CD14-positive monocyte (primary cell): ENCODE data around the gene CRB2. TPM values are rescaled to one million over a fixed set of nuclear protein-coding genes. Genes with fewer than 3 reads are reported as not detected.
A peak's percentile ranks its signal among the peaks of the same experiment; 100 is the strongest.

ENCODE experiments used
- DNase-seq, 3 donors: peaks; one replicate each; pipeline ENCODE4 v3.0.0-alpha.2; 2011 to 2022
- H2AFZ ChIP-seq: 2 replicates; pipeline ENCODE4 v1.6.0; 2012; ENCODE audit warnings: mild to moderate bottlenecking, low read depth, low read length, inconsistent platforms; ENCODE audit not compliant: insufficient read depth, poor library complexity, severe bottlenecking
- H3K27ac ChIP-seq, 2 donors: 1 replicate in 1 of 2; 2 replicates in 1 of 2; pipeline ENCODE4 v1.5.1; 2012 to 2013; ENCODE audit warnings: low read length in 2 of 2, control low read depth in 1 of 2, inconsistent platforms in 1 of 2, low read depth in 1 of 2, mild to moderate bottlenecking in 1 of 2
- H3K27me3 ChIP-seq, 2 donors: one replicate each; pipeline versions ENCODE4 v1.6.0 to v1.6.1; 2011 to 2013; ENCODE audit warnings: low read length in 2 of 2; ENCODE audit not compliant: control insufficient read depth in 2 of 2, insufficient read depth in 2 of 2
- H3K36me3 ChIP-seq, 2 donors: replicated peaks in 1 of 2; 1 replicate in 1 of 2; 2 replicates in 1 of 2; pipeline versions ENCODE4 v1.5.1 to v1.6.1; 2012 to 2013; ENCODE audit warnings: low read length in 2 of 2, control low read depth in 1 of 2, inconsistent platforms in 1 of 2, mild to moderate bottlenecking in 1 of 2; ENCODE audit not compliant: insufficient read depth in 2 of 2, control insufficient read depth in 1 of 2
- H3K4me1 ChIP-seq, 2 donors: 1 replicate in 1 of 2; 2 replicates in 1 of 2; pipeline versions ENCODE4 v1.5.1 to v1.6.1; 2012 to 2013; ENCODE audit warnings: low read length in 2 of 2, control low read depth in 1 of 2, inconsistent platforms in 1 of 2, mild to moderate bottlenecking in 1 of 2, moderate library complexity in 1 of 2; ENCODE audit not compliant: insufficient read depth in 2 of 2, control insufficient read depth in 1 of 2
- H3K4me2 ChIP-seq: replicated peaks from 2 replicates; pipeline ENCODE3; 2012; ENCODE audit warnings: low read length, moderate library complexity, mild to moderate bottlenecking; ENCODE audit not compliant: poor library complexity, severe bottlenecking; ENCODE audit errors: extremely low read depth
- H3K4me3 ChIP-seq, 3 experiments: fragments of 200-600 bp in 1 of 3; sonication (generic) in 1 of 3; replicated peaks in 1 of 3; 1 replicate in 2 of 3; 2 replicates in 1 of 3; pipeline ENCODE4 v1.5.1; 2011 to 2013; ENCODE audit warnings: low read length in 3 of 3, mild to moderate bottlenecking in 3 of 3, control low read depth in 2 of 3, low read depth in 2 of 3, inconsistent platforms in 1 of 3, moderate library complexity in 1 of 3
- H3K79me2 ChIP-seq: 2 replicates; pipeline ENCODE4 v1.6.0; 2012; ENCODE audit warnings: mild to moderate bottlenecking, control low read depth, inconsistent platforms, low read length, moderate library complexity; ENCODE audit not compliant: insufficient read depth
- H3K9ac ChIP-seq: 2 replicates; pipeline ENCODE4 v1.6.0; 2017; ENCODE audit warnings: low read length, mild to moderate bottlenecking; ENCODE audit not compliant: insufficient read depth, poor library complexity, severe bottlenecking
- H3K9me3 ChIP-seq, 2 donors: replicated peaks in 1 of 2; 1 replicate in 1 of 2; 2 replicates in 1 of 2; pipeline versions ENCODE4 v1.5.1 to v1.6.1; 2012 to 2013; ENCODE audit warnings: low read length in 2 of 2, control low read depth in 1 of 2; ENCODE audit not compliant: control insufficient read depth in 1 of 2, insufficient read depth in 1 of 2
- H4K20me1 ChIP-seq: 2 replicates; pipeline ENCODE4 v1.6.0; 2012; ENCODE audit warnings: mild to moderate bottlenecking, low read length, control low read depth, moderate library complexity; ENCODE audit not compliant: insufficient read depth
- H3K27ac Mint-ChIP-seq, 7 donors: one replicate each; pipeline ENCODE4 v1.8.0; 2020; ENCODE audit warnings: mild to moderate bottlenecking in 7 of 7, mixed read lengths in 7 of 7, moderate library complexity in 6 of 7, inconsistent platforms in 2 of 7
- H3K27me3 Mint-ChIP-seq, 3 donors: one replicate each; pipeline ENCODE4 v1.8.0; 2021 to 2022; ENCODE audit warnings: low read depth in 3 of 3, mild to moderate bottlenecking in 3 of 3, mixed read lengths in 3 of 3, moderate library complexity in 3 of 3, inconsistent platforms in 1 of 3
- H3K36me3 Mint-ChIP-seq, 2 donors: one replicate each; pipeline ENCODE4 v1.8.0; 2020; ENCODE audit warnings: mixed read lengths in 2 of 2, inconsistent platforms in 1 of 2, mild to moderate bottlenecking in 1 of 2
- H3K4me1 Mint-ChIP-seq: one replicate; pipeline ENCODE4 v1.8.0; 2020; ENCODE audit warnings: mild to moderate bottlenecking, mixed read lengths
- H3K4me3 Mint-ChIP-seq, 2 donors: one replicate each; pipeline ENCODE4 v1.8.0; 2020; ENCODE audit warnings: mild to moderate bottlenecking in 2 of 2, mixed read lengths in 2 of 2, moderate library complexity in 1 of 2
- H3K9me3 Mint-ChIP-seq, 7 donors: one replicate each; pipeline ENCODE4 v1.8.0; 2020 to 2022; ENCODE audit warnings: mixed read lengths in 7 of 7, mild to moderate bottlenecking in 6 of 7, moderate library complexity in 6 of 7, inconsistent platforms in 2 of 7
- CTCF ChIP-seq: fragments of 200-600 bp; IDR thresholded peaks from one replicate; pipeline ENCODE4 v1.8.0; 2022; ENCODE audit warnings: antibody characterized with exemption, mild to moderate bottlenecking
- whole genome bisulfite sequencing: methylation state at CpG from one replicate; pipeline ENCODE4 v1.1.5; 2013; ENCODE audit warnings: missing lambda C conversion rate; ENCODE audit not compliant: insufficient coverage; 5-methylcytosine and 5-hydroxymethylcytosine counted together
- intact Hi-C, 2 donors: fragments of 100-400 bp; cut with micrococcal nuclease; formaldehyde crosslinking; loops; one replicate each; pipeline versions ENCODE4 v1.15.0 to v1.15.1; 2023
- polyA plus RNA-seq, 3 donors: library from polyadenylated mRNA; depleted of rRNA in 1 of 3; unstranded in 2 of 3; stranded (reverse) in 1 of 3; fragments of 300-500 nt in 2 of 3; fragments of >200 nt in 1 of 3; fragmentation: Illumina TruSeq in 2 of 3; gene quantifications; 1 replicate in 2 of 3; 2 replicates in 1 of 3; pipeline ENCODE4 v1.2.3, GENCODE V29; 2012 to 2021

CRB2 gene
- polyA plus RNA-seq, 3 donors, result not detected

- Histone ChIP-seq H3K4me3 (no peak overlapping the region), H3K4me1 (peaks cover 30% of the 10 kb centered on the region in 2 donors), H3K79me2 (no peaks in the 10 kb centered on the region), H3K27ac (no peak overlapping the region), H3K4me2 (no peak overlapping the region), H3K36me3 (peaks cover 11 to 17% of the 10 kb centered on the region in 2 donors), H3K9ac (no peak overlapping the region), H2AFZ (no peak overlapping the region), H4K20me1 (peaks cover 51% of the 10 kb centered on the region), H3K9me3 (no peaks in the 10 kb centered on the region), H3K27me3 (no peaks in the 10 kb centered on the region)
- Mint-ChIP-seq H3K27ac (peak overlapping the region in 1 of 7 donors; percentile 47), H3K4me1 (peaks cover 32% of the 10 kb centered on the region), H3K36me3 (peaks cover 21 to 35% of the 10 kb centered on the region in 2 donors), H3K9me3 (peaks cover 0 to 10% (median 3%) of the 10 kb centered on the region in 7 donors), H3K4me3 (no peak overlapping the region), H3K27me3 (peaks cover 0 to 1% (median 0%) of the 10 kb centered on the region in 3 donors)
- 96% methylated on average over 20 of the region's 23 CpGs for WGBS
- DNase-seq, result no peak
- TF ChIP-seq CTCF, result no peak
- intact Hi-C loops, result no loop called here
Observed at GRCh38 chr9:123390337-123391135, 34.5 kb downstream of the CRB2 start.

DNA sequence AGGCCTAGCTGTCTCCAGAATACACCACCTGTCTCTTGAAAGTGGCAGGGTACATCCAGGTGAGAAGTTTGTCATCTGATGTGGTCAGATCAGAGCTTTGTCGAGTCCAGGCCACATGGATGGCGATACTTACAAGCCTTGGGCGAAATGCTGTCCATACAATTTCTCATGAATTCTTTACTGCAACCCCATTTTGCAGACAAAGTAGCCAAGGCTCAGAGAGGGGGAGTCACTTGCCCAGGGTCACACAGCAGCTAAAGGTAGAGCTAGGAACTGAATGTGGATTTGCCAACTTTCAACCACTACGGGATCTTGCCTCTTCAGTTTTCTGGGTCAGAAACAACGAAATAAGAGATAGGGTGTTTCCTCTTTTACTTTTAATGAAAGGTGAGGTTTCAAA, 35.2 kb downstream of the CRB2 start:
- H3K4me3 Mint-ChIP-seq, result no peak overlapping the region
- WGBS, result 100% methylated on average over 2 of the region's 5 CpGs
- no peak overlapping the region for H3K4me2 ChIP-seq
- no peak overlapping the region for H3K27ac ChIP-seq
- no peaks in the 10 kb centered on the region for H3K27me3 ChIP-seq
- no peak for TF ChIP-seq CTCF
- DNase-seq, result no peak
- H3K9me3 Mint-ChIP-seq, result peaks cover 0 to 10% (median 3%) of the 10 kb centered on the region in 7 donors
- peaks cover 17 to 24% of the 10 kb centered on the region in 2 donors for H3K36me3 ChIP-seq
- H3K36me3 Mint-ChIP-seq, result peaks cover 28 to 41% of the 10 kb centered on the region in 2 donors
- no peak overlapping the region for H3K9ac ChIP-seq
- no peaks in the 10 kb centered on the region for H3K79me2 ChIP-seq
- H3K27ac Mint-ChIP-seq, result peak overlapping the region in 1 of 7 donors; percentile 66
- H3K9me3 ChIP-seq, result no peaks in the 10 kb centered on the region
- H3K27me3 Mint-ChIP-seq, result peaks cover 0 to 1% (median 0%) of the 10 kb centered on the region in 3 donors
- intact Hi-C loops, result no loop called here
- H3K4me1 Mint-ChIP-seq, result peaks cover 32% of the 10 kb centered on the region
- H2AFZ ChIP-seq, result no peak overlapping the region
- H3K4me1 ChIP-seq, result peaks cover 30% of the 10 kb centered on the region in 2 donors
- no peak overlapping the region for H3K4me3 ChIP-seq
- peaks cover 44% of the 10 kb centered on the region for H4K20me1 ChIP-seq
